ENCODE measurements around the gene PACS2.

DNA sequence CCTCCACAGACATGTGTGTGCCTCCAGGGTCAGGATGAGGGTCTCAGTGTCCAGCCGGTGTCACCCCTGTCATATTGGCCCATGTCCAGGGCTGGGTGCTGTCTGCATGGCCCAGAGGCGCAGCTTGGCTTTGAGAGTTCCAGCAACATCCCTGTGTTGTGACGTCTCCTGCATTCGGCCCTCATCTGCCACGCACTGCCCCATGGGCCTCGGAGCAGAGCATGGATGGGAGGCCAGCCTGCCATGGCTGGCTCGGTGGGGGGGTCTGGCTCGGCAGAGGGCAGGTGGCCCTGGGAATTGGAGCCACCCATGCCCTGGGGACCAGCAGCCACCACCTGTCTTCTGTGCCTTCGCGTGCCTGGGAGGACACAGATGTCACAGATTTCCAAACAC, 73.0 kb downstream of the PACS2 start:
- TF ChIP-seq, protein P1, sequence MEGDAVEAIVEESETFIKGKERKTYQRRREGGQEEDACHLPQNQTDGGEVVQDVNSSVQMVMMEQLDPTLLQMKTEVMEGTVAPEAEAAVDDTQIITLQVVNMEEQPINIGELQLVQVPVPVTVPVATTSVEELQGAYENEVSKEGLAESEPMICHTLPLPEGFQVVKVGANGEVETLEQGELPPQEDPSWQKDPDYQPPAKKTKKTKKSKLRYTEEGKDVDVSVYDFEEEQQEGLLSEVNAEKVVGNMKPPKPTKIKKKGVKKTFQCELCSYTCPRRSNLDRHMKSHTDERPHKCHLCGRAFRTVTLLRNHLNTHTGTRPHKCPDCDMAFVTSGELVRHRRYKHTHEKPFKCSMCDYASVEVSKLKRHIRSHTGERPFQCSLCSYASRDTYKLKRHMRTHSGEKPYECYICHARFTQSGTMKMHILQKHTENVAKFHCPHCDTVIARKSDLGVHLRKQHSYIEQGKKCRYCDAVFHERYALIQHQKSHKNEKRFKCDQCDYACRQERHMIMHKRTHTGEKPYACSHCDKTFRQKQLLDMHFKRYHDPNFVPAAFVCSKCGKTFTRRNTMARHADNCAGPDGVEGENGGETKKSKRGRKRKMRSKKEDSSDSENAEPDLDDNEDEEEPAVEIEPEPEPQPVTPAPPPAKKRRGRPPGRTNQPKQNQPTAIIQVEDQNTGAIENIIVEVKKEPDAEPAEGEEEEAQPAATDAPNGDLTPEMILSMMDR (conservative IDR thresholded peaks at IDR 0.05; ENCODE audit: low read depth, low read length), result no peak
- no peak for TF ChIP-seq POLR2A (IDR thresholded peaks at IDR 0.05; ENCODE audit: low read depth, low read length)

Measured in IMR-90 (cell line).